ENCODE measurements around the gene BCAS3.

The BCAS3 gene

GRCh38 chr17:60766778-60767190 is 89.1 kb downstream of the BCAS3 start:
- no peaks in the 10 kb centered on the region for H3K9me3 ChIP-seq (ENCODE audit: low read length)
- no peak overlapping the region for H3K27ac ChIP-seq (ENCODE audit: low read depth, low read length, poor library complexity, severe bottlenecking)
- H3K36me3 ChIP-seq (ENCODE audit: insufficient read depth, low read length): no peaks in the 10 kb centered on the region
- H3K9ac ChIP-seq (ENCODE audit: low read length): no peak overlapping the region
- TF ChIP-seq, protein P1, sequence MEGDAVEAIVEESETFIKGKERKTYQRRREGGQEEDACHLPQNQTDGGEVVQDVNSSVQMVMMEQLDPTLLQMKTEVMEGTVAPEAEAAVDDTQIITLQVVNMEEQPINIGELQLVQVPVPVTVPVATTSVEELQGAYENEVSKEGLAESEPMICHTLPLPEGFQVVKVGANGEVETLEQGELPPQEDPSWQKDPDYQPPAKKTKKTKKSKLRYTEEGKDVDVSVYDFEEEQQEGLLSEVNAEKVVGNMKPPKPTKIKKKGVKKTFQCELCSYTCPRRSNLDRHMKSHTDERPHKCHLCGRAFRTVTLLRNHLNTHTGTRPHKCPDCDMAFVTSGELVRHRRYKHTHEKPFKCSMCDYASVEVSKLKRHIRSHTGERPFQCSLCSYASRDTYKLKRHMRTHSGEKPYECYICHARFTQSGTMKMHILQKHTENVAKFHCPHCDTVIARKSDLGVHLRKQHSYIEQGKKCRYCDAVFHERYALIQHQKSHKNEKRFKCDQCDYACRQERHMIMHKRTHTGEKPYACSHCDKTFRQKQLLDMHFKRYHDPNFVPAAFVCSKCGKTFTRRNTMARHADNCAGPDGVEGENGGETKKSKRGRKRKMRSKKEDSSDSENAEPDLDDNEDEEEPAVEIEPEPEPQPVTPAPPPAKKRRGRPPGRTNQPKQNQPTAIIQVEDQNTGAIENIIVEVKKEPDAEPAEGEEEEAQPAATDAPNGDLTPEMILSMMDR (IDR thresholded peaks at IDR 0.05; ENCODE audit: low read length): no peak
- no peak for TF ChIP-seq EZH2 (IDR thresholded peaks at IDR 0.05; ENCODE audit: borderline replicate concordance, low read length)
- no peaks in the 10 kb centered on the region for H3K27me3 ChIP-seq (ENCODE audit: insufficient read depth, low read length)
- no peaks in the 10 kb centered on the region for H3K9me2 ChIP-seq (ENCODE audit: low read depth, low read length)
- H3K4me2 ChIP-seq (ENCODE audit: low read length): no peak overlapping the region
- no peaks in the 10 kb centered on the region for H3K79me2 ChIP-seq (ENCODE audit: insufficient read depth, low read length)
- no peaks in the 10 kb centered on the region for H4K20me1 ChIP-seq (ENCODE audit: insufficient read depth, low read length)
- no peak overlapping the region for H2AFZ ChIP-seq (ENCODE audit: low read length)
- H3K4me1 ChIP-seq (ENCODE audit: insufficient read depth, low read length, severe bottlenecking): peaks cover 6% of the 10 kb centered on the region
- H3K4me3 ChIP-seq (ENCODE audit: low read depth, low read length, poor library complexity, severe bottlenecking): no peak overlapping the region
- H3F3A ChIP-seq (ENCODE audit: insufficient read depth, low read length): no peaks in the 10 kb centered on the region

- H3K27ac ChIP-seq (ENCODE audit: low read depth, low read length, poor library complexity, severe bottlenecking): no peak overlapping the region
- no peaks in the 10 kb centered on the region for H3K27me3 ChIP-seq (ENCODE audit: insufficient read depth, low read length)
- H3K79me2 ChIP-seq (ENCODE audit: insufficient read depth, low read length): no peaks in the 10 kb centered on the region
- H3K9me2 ChIP-seq (ENCODE audit: low read depth, low read length): no peaks in the 10 kb centered on the region
- H2AFZ ChIP-seq (ENCODE audit: low read length): no peak overlapping the region
- TF ChIP-seq, protein P1 (IDR thresholded peaks at IDR 0.05; ENCODE audit: low read length): no peak
- no peak for TF ChIP-seq EZH2 (IDR thresholded peaks at IDR 0.05; ENCODE audit: borderline replicate concordance, low read length)
- no peaks in the 10 kb centered on the region for H3F3A ChIP-seq (ENCODE audit: insufficient read depth, low read length)
- H3K36me3 ChIP-seq (ENCODE audit: insufficient read depth, low read length): no peaks in the 10 kb centered on the region
- peaks cover 6% of the 10 kb centered on the region for H3K4me1 ChIP-seq (ENCODE audit: insufficient read depth, low read length, severe bottlenecking)
- H3K4me3 ChIP-seq (ENCODE audit: low read depth, low read length, poor library complexity, severe bottlenecking): no peak overlapping the region
- no peak overlapping the region for H3K4me2 ChIP-seq (ENCODE audit: low read length)
- no peaks in the 10 kb centered on the region for H4K20me1 ChIP-seq (ENCODE audit: insufficient read depth, low read length)
- no peaks in the 10 kb centered on the region for H3K9me3 ChIP-seq (ENCODE audit: low read length)
- no peak overlapping the region for H3K9ac ChIP-seq (ENCODE audit: low read length)
These were observed 90.2 kb downstream of the BCAS3 start for GRCh38 chr17:60767744-60768308.

DNA sequence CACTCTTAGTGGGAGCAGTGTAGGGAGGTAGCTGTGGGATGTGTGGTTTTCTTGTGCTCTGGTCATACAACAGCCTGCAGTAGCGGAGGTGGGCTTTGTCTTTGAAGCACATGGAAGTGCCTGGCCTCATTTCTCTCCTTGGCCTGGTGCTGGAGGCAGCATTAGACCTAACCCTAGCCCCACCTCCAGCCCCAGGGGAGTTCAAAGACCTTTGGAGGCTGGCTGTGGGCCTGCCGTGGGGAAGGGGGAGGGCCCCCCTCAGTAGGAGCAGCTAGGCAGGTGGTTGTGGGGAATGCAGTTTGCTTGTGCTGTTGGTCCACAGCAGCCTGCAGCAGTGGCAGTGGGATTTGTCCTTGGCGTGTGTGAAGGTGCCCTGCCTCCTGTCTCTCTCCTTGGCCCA is 91.7 kb downstream of the BCAS3 start:
- no peaks in the 10 kb centered on the region for H3K9me3 ChIP-seq (ENCODE audit: low read length)
- no peaks in the 10 kb centered on the region for H4K20me1 ChIP-seq (ENCODE audit: insufficient read depth, low read length)
- TF ChIP-seq, protein P1 (IDR thresholded peaks at IDR 0.05; ENCODE audit: low read length): no peak
- TF ChIP-seq EZH2 (IDR thresholded peaks at IDR 0.05; ENCODE audit: borderline replicate concordance, low read length): no peak
- no peak overlapping the region for H2AFZ ChIP-seq (ENCODE audit: low read length)
- no peaks in the 10 kb centered on the region for H3F3A ChIP-seq (ENCODE audit: insufficient read depth, low read length)
- no peaks in the 10 kb centered on the region for H3K9me2 ChIP-seq (ENCODE audit: low read depth, low read length)
- no peak overlapping the region for H3K27ac ChIP-seq (ENCODE audit: low read depth, low read length, poor library complexity, severe bottlenecking)
- H3K9ac ChIP-seq (ENCODE audit: low read length): no peak overlapping the region
- H3K4me1 ChIP-seq (ENCODE audit: insufficient read depth, low read length, severe bottlenecking): peaks cover 6% of the 10 kb centered on the region
- no peak overlapping the region for H3K4me3 ChIP-seq (ENCODE audit: low read depth, low read length, poor library complexity, severe bottlenecking)
- H3K4me2 ChIP-seq (ENCODE audit: low read length): no peak overlapping the region
- no peaks in the 10 kb centered on the region for H3K27me3 ChIP-seq (ENCODE audit: insufficient read depth, low read length)
- no peaks in the 10 kb centered on the region for H3K36me3 ChIP-seq (ENCODE audit: insufficient read depth, low read length)
- no peaks in the 10 kb centered on the region for H3K79me2 ChIP-seq (ENCODE audit: insufficient read depth, low read length)

All from OCI-LY1 (cell line).